Omental fat pad (tissue), 4 donors: ENCODE results near the gene LCP2. TPM values are rescaled to one million over a fixed set of nuclear protein-coding genes. Genes with fewer than 3 reads are reported as not detected.

Experiments
- ATAC-seq: fragments of 150-250 bp; one replicate; pipeline ENCODE4 v1.9.1; 2016; ENCODE audit warnings: mild to moderate bottlenecking, moderate library complexity; ENCODE audit not compliant: low FRiP score
- DNase-seq: peaks from one replicate; pipeline ENCODE4 v3.0.0-alpha.2; 2019; ENCODE audit warnings: low spot score
- CTCF ChIP-seq, 3 donors: fragments of 450-650 bp; IDR thresholded peaks; one replicate each; pipeline ENCODE4 v1.5.1; 2016 to 2017; ENCODE audit warnings: antibody characterized with exemption in 3 of 3, mild to moderate bottlenecking in 3 of 3, moderate library complexity in 2 of 3
- total RNA-seq, 4 donors: library from RNA; depleted of rRNA; stranded (reverse); fragments of >200 nt; gene quantifications; one replicate each; pipeline ENCODE4 v1.1.0, GENCODE V29; 2016

Gene LCP2
- 10 to 100 TPM; 33.5 to 81.2 (median 59.1) TPM for total RNA-seq

- TF ChIP-seq CTCF (IDR thresholded peaks at IDR 0.05): no peak
- DNase-seq (no peak), ATAC-seq (no peak)
Measured at GRCh38 chr5:170297589-170298462, at the start of gene LCP2. LCP2 (minus strand) TSS chr5:170297777; CDS start chr5:170297611, 166 bp downstream.

- ATAC-seq: no peak
- DNase-seq: no peak
Measured at GRCh38 chr5:170347022-170347567, 49.5 kb upstream of the LCP2 start.

DNA sequence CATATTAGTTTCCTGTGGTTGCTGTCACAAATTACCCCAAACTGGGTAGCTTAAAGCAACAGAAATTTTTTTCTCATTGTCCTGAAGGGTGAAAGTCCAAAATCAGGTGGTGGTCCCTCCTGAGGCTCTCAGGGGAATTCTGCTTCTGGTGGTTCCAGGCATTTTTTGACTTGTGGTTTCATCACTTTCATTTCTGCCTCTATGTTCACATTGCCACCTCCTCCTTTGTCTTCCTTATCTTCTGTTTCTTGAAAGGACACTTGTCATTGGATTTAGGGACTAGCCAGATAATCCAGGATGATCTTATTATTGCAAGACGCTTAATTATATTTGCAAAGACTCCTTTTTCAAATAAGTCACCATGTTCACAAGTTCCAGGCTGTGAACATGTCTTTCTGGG is 48.4 kb upstream of the LCP2 start:
- ATAC-seq (no peak), DNase-seq (no peak)
- no peak for TF ChIP-seq CTCF (IDR thresholded peaks at IDR 0.05)

More at GRCh38 chr5:170347022-170347567, 49.5 kb upstream of the LCP2 start:
- TF ChIP-seq CTCF (IDR thresholded peaks at IDR 0.05): no peak

DNA sequence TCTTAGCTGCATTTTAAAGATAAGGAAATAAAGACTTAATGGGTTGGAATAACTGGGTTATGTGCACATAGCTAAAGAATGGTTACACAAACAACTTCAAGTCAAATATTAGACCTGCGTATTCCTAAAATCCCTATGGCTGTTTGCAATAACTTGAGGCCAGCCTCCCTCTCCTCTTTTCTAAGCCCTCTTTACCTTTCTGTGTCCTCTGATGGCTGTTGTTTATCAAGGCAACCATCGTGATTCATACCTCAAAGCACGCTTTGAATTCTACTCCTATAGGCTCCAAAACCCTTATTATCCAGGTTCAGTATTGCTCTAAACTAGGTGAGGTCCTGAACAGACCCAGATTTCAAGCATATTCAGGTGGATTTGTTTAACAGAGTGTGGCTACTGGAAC is 45.6 kb upstream of the LCP2 start:
- no peak for DNase-seq
- TF ChIP-seq CTCF (IDR thresholded peaks at IDR 0.05): no peak
- no peak for ATAC-seq

DNA sequence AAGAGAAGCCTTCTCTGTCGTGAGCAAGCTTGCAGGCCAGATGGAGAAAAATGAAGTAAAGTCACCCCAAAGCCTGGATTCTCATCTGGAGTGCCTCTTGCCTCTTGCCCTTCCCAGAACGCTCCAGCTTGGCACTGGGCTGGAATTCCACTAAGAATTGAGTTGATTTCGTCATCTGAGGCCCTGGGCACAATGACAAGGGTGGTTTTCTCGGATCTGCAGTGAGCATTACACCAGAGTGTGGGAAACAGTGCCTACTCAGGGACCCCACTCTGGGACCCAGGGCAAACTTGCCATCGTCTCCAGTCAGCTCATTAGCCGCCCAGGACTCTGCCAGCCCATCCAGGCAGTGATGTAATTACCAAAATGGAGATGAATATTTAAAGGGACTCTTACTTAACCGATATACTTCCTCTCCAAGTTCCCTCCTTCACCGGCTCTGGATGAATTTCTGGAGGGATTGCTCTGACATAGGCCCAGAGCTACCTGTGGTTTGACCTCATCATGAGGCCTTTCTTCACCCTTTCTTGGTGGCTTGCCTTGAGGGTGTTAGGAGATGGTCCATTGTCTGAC is 44.7 kb upstream of the LCP2 start:
- TF ChIP-seq CTCF (IDR thresholded peaks at IDR 0.05): no peak
- DNase-seq (no peak), ATAC-seq (no peak)

DNA sequence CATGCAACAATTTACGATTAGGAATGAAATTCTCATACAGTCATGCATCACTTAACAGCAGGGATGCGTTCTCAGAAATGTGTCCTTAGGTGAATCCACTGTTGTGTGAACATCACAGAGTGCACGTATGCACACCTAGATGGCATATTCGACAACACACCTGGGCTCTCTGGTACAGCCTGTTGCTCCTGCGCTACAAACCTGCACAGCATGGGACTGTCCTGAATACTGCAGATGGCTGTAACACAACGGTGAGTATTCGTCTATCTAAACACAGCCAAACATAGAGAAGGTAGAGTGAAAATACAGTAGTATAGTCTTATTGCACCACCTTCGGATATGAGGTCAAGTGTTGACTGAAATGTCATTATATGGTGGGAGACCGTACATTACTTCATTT is 44.0 kb upstream of the LCP2 start:
- ATAC-seq (no peak), DNase-seq (no peak)
- TF ChIP-seq CTCF (IDR thresholded peaks at IDR 0.05): no peak
